Mammary epithelial cell (primary cell): Measurements from ENCODE around the gene CCDC93.

Source experiments
- CTCF ChIP-seq, 2 donors: IDR thresholded peaks in 1 of 2; conservative IDR thresholded peaks in 1 of 2; 2 replicates each; pipeline ENCODE4 v1.5.1; 2011 to 2012; ENCODE audit warnings: inconsistent platforms in 2 of 2, low read length in 2 of 2, mild to moderate bottlenecking in 2 of 2, control low read depth in 1 of 2, low read depth in 1 of 2; ENCODE audit not compliant: insufficient read depth in 1 of 2; ENCODE audit errors: extremely low read depth in 1 of 2
- EZH2 ChIP-seq: IDR thresholded peaks from 2 replicates; pipeline ENCODE4 v1.6.1; 2012; ENCODE audit warnings: low read length, inconsistent platforms, borderline replicate concordance

GRCh38 chr2:117942551-117942950 lies 71.3 kb downstream of the CCDC93 start:
- no peak for TF ChIP-seq CTCF (conservative IDR thresholded peaks at IDR 0.05 in 1 of 2, IDR thresholded peaks at IDR 0.05 in 1 of 2; ENCODE audit: extremely low read depth in 1 of 2, insufficient read depth in 1 of 2, low read depth in 1 of 2, low read length in 2 of 2)
- TF ChIP-seq EZH2: no peak
